ENCODE results near the gene TRPV5.

TRPV5 gene

DNA sequence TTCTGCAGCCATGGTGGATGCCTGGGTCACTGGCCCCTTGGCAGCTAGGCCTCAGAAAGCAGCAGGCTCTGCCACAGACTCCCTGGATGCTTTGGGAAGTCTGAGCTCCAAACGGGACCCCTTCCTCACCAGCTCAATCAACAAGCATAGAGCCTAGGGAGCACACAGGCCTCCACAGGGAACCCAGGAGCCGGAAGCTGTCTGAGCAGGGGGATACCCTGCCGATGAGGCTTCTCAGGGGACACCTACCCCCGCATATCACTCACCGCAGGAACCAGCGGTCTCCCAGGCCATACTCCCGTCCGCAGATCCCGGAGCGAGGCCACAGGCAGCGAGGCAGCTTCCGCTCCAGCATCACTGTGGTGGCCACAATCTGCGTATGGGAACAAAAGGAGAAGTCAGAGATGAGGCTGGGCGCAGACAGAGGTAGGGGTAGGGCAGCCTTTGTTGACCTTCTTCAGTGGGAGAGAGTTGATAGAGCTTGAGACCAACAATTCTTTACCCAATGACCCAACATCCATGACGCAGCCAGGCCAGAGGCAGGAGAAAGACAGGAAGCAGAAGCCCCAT, 61.4 kb downstream of the TRPV5 start:
- no peak overlapping the region for H3K4me3 ChIP-seq (ENCODE audit: low read depth, low read length)
- H3K4me1 ChIP-seq (ENCODE audit: control insufficient read depth, insufficient read depth, low read length) = no peaks in the 10 kb centered on the region
- no peak overlapping the region for H3K9ac ChIP-seq (ENCODE audit: low read depth, low read length)
- no peaks in the 10 kb centered on the region for H3K27me3 ChIP-seq (ENCODE audit: control insufficient read depth, insufficient read depth, low read length)
- peaks cover 3% of the 10 kb centered on the region for H3K36me3 ChIP-seq (ENCODE audit: control insufficient read depth, insufficient read depth, low read length)
- H3K9me3 ChIP-seq (ENCODE audit: control insufficient read depth, insufficient read depth, low read length) = no peaks in the 10 kb centered on the region

- Histone ChIP-seq H3K9me3 (ENCODE audit: control insufficient read depth, insufficient read depth, low read length) (no peaks in the 10 kb centered on the region), H3K4me1 (ENCODE audit: control insufficient read depth, insufficient read depth, low read length) (no peaks in the 10 kb centered on the region), H3K27me3 (ENCODE audit: control insufficient read depth, insufficient read depth, low read length) (no peaks in the 10 kb centered on the region), H3K9ac (ENCODE audit: low read depth, low read length) (no peak overlapping the region), H3K4me3 (ENCODE audit: low read depth, low read length) (no peak overlapping the region), H3K36me3 (ENCODE audit: control insufficient read depth, insufficient read depth, low read length) (peaks cover 3% of the 10 kb centered on the region)
These were observed 62.1 kb downstream of the TRPV5 start for GRCh38 chr7:142871260-142872105.

GRCh38 chr7:142870566-142871259, 62.8 kb downstream of the TRPV5 start:
- no peak overlapping the region for H3K9ac ChIP-seq (ENCODE audit: low read depth, low read length)
- no peaks in the 10 kb centered on the region for H3K4me1 ChIP-seq (ENCODE audit: control insufficient read depth, insufficient read depth, low read length)
- peaks cover 3% of the 10 kb centered on the region for H3K36me3 ChIP-seq (ENCODE audit: control insufficient read depth, insufficient read depth, low read length)
- no peaks in the 10 kb centered on the region for H3K27me3 ChIP-seq (ENCODE audit: control insufficient read depth, insufficient read depth, low read length)
- H3K9me3 ChIP-seq (ENCODE audit: control insufficient read depth, insufficient read depth, low read length) = no peaks in the 10 kb centered on the region
- H3K4me3 ChIP-seq (ENCODE audit: low read depth, low read length) = no peak overlapping the region

GRCh38 chr7:142870147-142870559, 63.4 kb downstream of the TRPV5 start:
- Histone ChIP-seq H3K4me1 (ENCODE audit: control insufficient read depth, insufficient read depth, low read length) (no peaks in the 10 kb centered on the region), H3K36me3 (ENCODE audit: control insufficient read depth, insufficient read depth, low read length) (peaks cover 3% of the 10 kb centered on the region), H3K27me3 (ENCODE audit: control insufficient read depth, insufficient read depth, low read length) (no peaks in the 10 kb centered on the region), H3K9ac (ENCODE audit: low read depth, low read length) (no peak overlapping the region), H3K4me3 (ENCODE audit: low read depth, low read length) (no peak overlapping the region), H3K9me3 (ENCODE audit: control insufficient read depth, insufficient read depth, low read length) (no peaks in the 10 kb centered on the region)

GRCh38 chr7:142869434-142869833, 64.1 kb downstream of the TRPV5 start:
- H3K4me1 ChIP-seq (ENCODE audit: control insufficient read depth, insufficient read depth, low read length) = no peaks in the 10 kb centered on the region
- H3K9ac ChIP-seq (ENCODE audit: low read depth, low read length) = no peak overlapping the region
- no peak overlapping the region for H3K4me3 ChIP-seq (ENCODE audit: low read depth, low read length)
- peaks cover 3% of the 10 kb centered on the region for H3K36me3 ChIP-seq (ENCODE audit: control insufficient read depth, insufficient read depth, low read length)
- no peaks in the 10 kb centered on the region for H3K9me3 ChIP-seq (ENCODE audit: control insufficient read depth, insufficient read depth, low read length)
- H3K27me3 ChIP-seq (ENCODE audit: control insufficient read depth, insufficient read depth, low read length) = no peaks in the 10 kb centered on the region

DNA sequence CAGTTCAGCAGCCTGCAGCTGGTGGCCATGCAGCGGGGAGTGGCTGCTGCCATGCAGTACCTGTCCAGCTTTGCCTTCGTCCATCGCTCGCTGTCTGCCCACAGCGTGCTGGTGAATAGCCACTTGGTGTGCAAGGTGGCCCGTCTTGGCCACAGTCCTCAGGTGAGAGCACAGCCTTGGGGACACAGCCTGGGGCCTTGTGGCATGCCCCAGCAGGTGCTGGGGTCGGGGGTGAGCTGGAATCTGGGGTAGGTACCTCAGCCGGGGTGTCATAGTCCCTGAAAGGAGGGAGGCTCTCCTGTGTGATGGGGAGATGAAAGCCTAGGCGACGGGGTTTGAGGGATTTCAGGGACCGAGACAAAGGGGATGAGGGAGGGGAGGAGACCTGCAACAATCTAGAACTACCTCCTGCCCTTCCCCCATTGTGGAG, 64.5 kb downstream of the TRPV5 start:
- Histone ChIP-seq H3K4me1 (ENCODE audit: control insufficient read depth, insufficient read depth, low read length) (no peaks in the 10 kb centered on the region), H3K9me3 (ENCODE audit: control insufficient read depth, insufficient read depth, low read length) (no peaks in the 10 kb centered on the region), H3K27me3 (ENCODE audit: control insufficient read depth, insufficient read depth, low read length) (no peaks in the 10 kb centered on the region), H3K36me3 (ENCODE audit: control insufficient read depth, insufficient read depth, low read length) (peaks cover 3% of the 10 kb centered on the region), H3K9ac (ENCODE audit: low read depth, low read length) (no peak overlapping the region), H3K4me3 (ENCODE audit: low read depth, low read length) (no peak overlapping the region)

DNA sequence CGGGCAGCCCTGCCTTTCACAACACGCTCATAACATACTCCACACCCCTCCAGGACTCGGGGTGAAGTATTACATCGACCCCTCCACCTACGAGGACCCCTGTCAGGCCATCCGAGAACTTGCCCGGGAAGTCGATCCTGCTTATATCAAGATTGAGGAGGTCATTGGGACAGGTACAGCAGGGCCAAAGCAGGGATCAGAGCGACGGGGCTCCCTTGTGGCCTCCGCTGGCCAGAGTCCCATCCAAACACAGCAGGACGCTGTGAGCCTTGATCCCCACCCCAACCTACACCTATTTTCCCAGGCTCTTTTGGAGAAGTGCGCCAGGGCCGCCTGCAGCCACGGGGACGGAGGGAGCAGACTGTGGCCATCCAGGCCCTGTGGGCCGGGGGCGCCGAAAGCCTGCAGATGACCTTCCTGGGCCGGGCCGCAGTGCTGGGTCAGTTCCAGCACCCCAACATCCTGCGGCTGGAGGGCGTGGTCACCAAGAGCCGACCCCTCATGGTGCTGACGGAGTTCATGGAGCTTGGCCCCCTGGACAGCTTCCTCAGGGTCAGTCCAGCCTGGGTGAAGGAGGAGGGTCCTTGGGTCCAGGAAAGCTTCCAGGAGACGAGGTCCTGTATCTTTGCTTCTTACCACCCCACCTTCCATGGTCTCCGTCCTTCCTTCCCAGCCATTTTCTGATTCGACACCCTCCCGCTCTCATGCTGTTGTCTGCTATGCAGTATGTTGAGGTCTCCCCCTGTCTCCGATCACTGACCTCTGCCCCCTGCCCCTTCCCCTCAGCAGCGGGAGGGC, 65.2 kb downstream of the TRPV5 start:
- Histone ChIP-seq H3K36me3 (ENCODE audit: control insufficient read depth, insufficient read depth, low read length) (peaks cover 3% of the 10 kb centered on the region), H3K4me1 (ENCODE audit: control insufficient read depth, insufficient read depth, low read length) (no peaks in the 10 kb centered on the region), H3K9me3 (ENCODE audit: control insufficient read depth, insufficient read depth, low read length) (no peaks in the 10 kb centered on the region), H3K9ac (ENCODE audit: low read depth, low read length) (no peak overlapping the region), H3K4me3 (ENCODE audit: low read depth, low read length) (no peak overlapping the region), H3K27me3 (ENCODE audit: control insufficient read depth, insufficient read depth, low read length) (no peaks in the 10 kb centered on the region)

- Histone ChIP-seq H3K4me1 (ENCODE audit: control insufficient read depth, insufficient read depth, low read length) (peaks cover 2% of the 10 kb centered on the region), H3K27me3 (ENCODE audit: control insufficient read depth, insufficient read depth, low read length) (no peaks in the 10 kb centered on the region), H3K9me3 (ENCODE audit: control insufficient read depth, insufficient read depth, low read length) (no peaks in the 10 kb centered on the region), H3K9ac (ENCODE audit: low read depth, low read length) (no peak overlapping the region), H3K36me3 (ENCODE audit: control insufficient read depth, insufficient read depth, low read length) (peaks cover 3% of the 10 kb centered on the region), H3K4me3 (ENCODE audit: low read depth, low read length) (no peak overlapping the region)
These were observed 66.0 kb downstream of the TRPV5 start for GRCh38 chr7:142867398-142868187.

- Histone ChIP-seq H3K27me3 (ENCODE audit: control insufficient read depth, insufficient read depth, low read length) (no peaks in the 10 kb centered on the region), H3K4me3 (ENCODE audit: low read depth, low read length) (no peak overlapping the region), H3K4me1 (ENCODE audit: control insufficient read depth, insufficient read depth, low read length) (peaks cover 4% of the 10 kb centered on the region), H3K9me3 (ENCODE audit: control insufficient read depth, insufficient read depth, low read length) (no peaks in the 10 kb centered on the region), H3K9ac (ENCODE audit: low read depth, low read length) (no peak overlapping the region), H3K36me3 (ENCODE audit: control insufficient read depth, insufficient read depth, low read length) (peaks cover 3% of the 10 kb centered on the region)
These were observed 66.5 kb downstream of the TRPV5 start for GRCh38 chr7:142867097-142867378.

DNA sequence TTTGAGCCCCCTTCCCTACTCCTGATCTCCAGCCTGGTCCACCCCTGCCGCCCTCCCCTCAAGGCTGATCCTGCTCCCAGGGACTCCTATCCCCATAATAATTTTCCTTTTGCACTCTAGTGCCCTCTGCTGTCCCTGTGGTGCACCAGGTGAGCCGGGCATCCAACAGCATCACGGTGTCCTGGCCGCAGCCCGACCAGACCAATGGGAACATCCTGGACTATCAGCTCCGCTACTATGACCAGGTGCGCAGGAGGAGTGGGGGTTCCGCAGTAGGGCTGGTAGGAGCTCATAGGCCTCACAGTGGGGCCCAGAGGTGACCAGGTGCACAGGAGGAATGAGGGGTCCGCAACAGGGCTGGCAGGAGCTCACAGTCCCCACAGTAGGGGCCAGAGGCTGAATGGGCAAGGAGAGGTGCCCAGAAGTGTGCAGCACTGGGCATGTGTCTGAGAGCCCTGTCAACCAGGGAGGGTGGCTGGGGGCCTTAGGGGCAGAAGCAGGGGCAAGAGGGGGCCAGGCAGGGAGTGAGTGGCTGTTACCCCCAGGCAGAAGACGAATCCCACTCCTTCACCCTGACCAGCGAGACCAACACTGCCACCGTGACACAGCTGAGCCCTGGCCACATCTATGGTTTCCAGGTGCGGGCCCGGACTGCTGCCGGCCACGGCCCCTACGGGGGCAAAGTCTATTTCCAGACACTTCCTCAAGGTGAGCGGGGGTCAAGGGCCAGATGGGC, 67.0 kb downstream of the TRPV5 start:
- Histone ChIP-seq H3K36me3 (ENCODE audit: control insufficient read depth, insufficient read depth, low read length) (peaks cover 3% of the 10 kb centered on the region), H3K4me3 (ENCODE audit: low read depth, low read length) (no peak overlapping the region), H3K27me3 (ENCODE audit: control insufficient read depth, insufficient read depth, low read length) (no peaks in the 10 kb centered on the region), H3K9ac (ENCODE audit: low read depth, low read length) (no peak overlapping the region), H3K4me1 (ENCODE audit: control insufficient read depth, insufficient read depth, low read length) (peaks cover 5% of the 10 kb centered on the region), H3K9me3 (ENCODE audit: control insufficient read depth, insufficient read depth, low read length) (no peaks in the 10 kb centered on the region)
